ENCODE data around the gene DIAPH1.

The DIAPH1 gene

GRCh38 chr5:141517880-141518617, 100.8 kb downstream of the DIAPH1 start:
- Histone ChIP-seq H3K27ac (ENCODE audit: low read depth, low read length) (peak overlapping the region; percentile 6; the same call in 1 of the 2 replicates), H3K4me3 (ENCODE audit: low read length) (no peak overlapping the region), H3K9me3 (ENCODE audit: control insufficient read depth, insufficient read depth, low read length) (no peaks in the 10 kb centered on the region), H3F3A (ENCODE audit: control insufficient read depth, insufficient read depth) (peaks cover 26% of the 10 kb centered on the region), H4K20me1 (ENCODE audit: control insufficient read depth, insufficient read depth, low read depth, low read length) (no peaks in the 10 kb centered on the region), H3K9me2 (replicated peaks; ENCODE audit: control insufficient read depth, low read length) (no peaks in the 10 kb centered on the region), H3K27me3 (ENCODE audit: control insufficient read depth, low read length) (no peaks in the 10 kb centered on the region), H3K4me1 (ENCODE audit: control insufficient read depth, low read length) (peaks cover 80% of the 10 kb centered on the region), H3K4me2 (ENCODE audit: low read length) (no peak overlapping the region), H3K79me2 (ENCODE audit: control insufficient read depth, low read length) (peaks cover 5% of the 10 kb centered on the region), H3K36me3 (ENCODE audit: control insufficient read depth, low read length) (peaks cover 88% of the 10 kb centered on the region)
- TF ChIP-seq CTCF (IDR thresholded peaks at IDR 0.05; ENCODE audit: low read depth, low read length, poor library complexity, severe bottlenecking) (no peak), EZH2phosphoT487 (IDR thresholded peaks at IDR 0.05; ENCODE audit: borderline replicate concordance, low read length) (no peak)

- no peak overlapping the region for H3K4me2 ChIP-seq (ENCODE audit: low read length)
- H3K79me2 ChIP-seq (ENCODE audit: control insufficient read depth, low read length): no peaks in the 10 kb centered on the region
- H3K9me2 ChIP-seq (replicated peaks; ENCODE audit: control insufficient read depth, low read length): no peaks in the 10 kb centered on the region
- H3F3A ChIP-seq (ENCODE audit: control insufficient read depth, insufficient read depth): peaks cover 31% of the 10 kb centered on the region
- peaks cover 83% of the 10 kb centered on the region for H3K36me3 ChIP-seq (ENCODE audit: control insufficient read depth, low read length)
- H3K4me1 ChIP-seq (ENCODE audit: control insufficient read depth, low read length): peaks cover 80% of the 10 kb centered on the region
- H3K27ac ChIP-seq (ENCODE audit: low read depth, low read length): peak overlapping the region; percentile 100
- no peak overlapping the region for H3K4me3 ChIP-seq (ENCODE audit: low read length)
- H3K9me3 ChIP-seq (ENCODE audit: control insufficient read depth, insufficient read depth, low read length): no peaks in the 10 kb centered on the region
- no peak for TF ChIP-seq CTCF (IDR thresholded peaks at IDR 0.05; ENCODE audit: low read depth, low read length, poor library complexity, severe bottlenecking)
- TF ChIP-seq EZH2phosphoT487 (IDR thresholded peaks at IDR 0.05; ENCODE audit: borderline replicate concordance, low read length): no peak
- no peaks in the 10 kb centered on the region for H4K20me1 ChIP-seq (ENCODE audit: control insufficient read depth, insufficient read depth, low read depth, low read length)
- H3K27me3 ChIP-seq (ENCODE audit: control insufficient read depth, low read length): no peaks in the 10 kb centered on the region
Measured at GRCh38 chr5:141517312-141517711, 101.5 kb downstream of the DIAPH1 start.

DNA sequence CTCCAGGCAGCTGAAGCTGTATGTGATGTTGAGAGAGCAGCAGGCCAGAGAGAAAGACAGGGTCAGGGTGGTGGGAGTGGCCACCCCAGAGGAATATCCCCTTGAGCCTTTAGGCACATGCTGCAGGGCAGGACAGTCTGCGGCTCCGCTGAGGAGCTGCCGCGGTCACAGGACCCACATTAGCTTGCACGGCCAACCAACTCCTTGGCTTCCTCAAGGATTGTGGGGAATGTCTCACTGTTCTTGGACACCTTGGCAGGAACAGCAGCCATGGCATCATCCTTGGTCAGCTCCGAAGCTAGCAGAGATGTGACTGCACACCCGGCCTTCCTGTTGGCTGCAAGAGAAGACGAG, 102.2 kb downstream of the DIAPH1 start:
- Histone ChIP-seq H3K4me1 (ENCODE audit: control insufficient read depth, low read length) (peaks cover 80% of the 10 kb centered on the region), H3K9me3 (ENCODE audit: control insufficient read depth, insufficient read depth, low read length) (no peaks in the 10 kb centered on the region), H3K79me2 (ENCODE audit: control insufficient read depth, low read length) (0 out of 2 replicates have a peak, but pooled peaks cover 4% of the 10 kb centered on the region), H3K9me2 (replicated peaks; ENCODE audit: control insufficient read depth, low read length) (no peaks in the 10 kb centered on the region), H3K27ac (ENCODE audit: low read depth, low read length) (peak overlapping the region; percentile 100), H3K27me3 (ENCODE audit: control insufficient read depth, low read length) (no peaks in the 10 kb centered on the region), H3F3A (ENCODE audit: control insufficient read depth, insufficient read depth) (peaks cover 33% of the 10 kb centered on the region), H3K4me3 (ENCODE audit: low read length) (no peak overlapping the region), H3K36me3 (ENCODE audit: control insufficient read depth, low read length) (peaks cover 82% of the 10 kb centered on the region), H4K20me1 (ENCODE audit: control insufficient read depth, insufficient read depth, low read depth, low read length) (no peaks in the 10 kb centered on the region), H3K4me2 (ENCODE audit: low read length) (peak overlapping the region; percentile 97; the same call in 1 of the 2 replicates)
- TF ChIP-seq EZH2phosphoT487 (IDR thresholded peaks at IDR 0.05; ENCODE audit: borderline replicate concordance, low read length) (no peak), CTCF (IDR thresholded peaks at IDR 0.05; ENCODE audit: low read depth, low read length, poor library complexity, severe bottlenecking) (no peak)

Data from DOHH2 (cell line).